SU-DHL-6 (cell line): Measurements from ENCODE around the gene AGRN.
"Not testable (repeated sequence)": the region's sequence is repeated elsewhere in the genome, so short reads cannot be mapped to it uniquely, and the experiment has no call there.

ENCODE experiments used
- H2AFZ ChIP-seq: fragments of 200-600 bp; sonication (generic); 2 replicates; pipeline ENCODE4 v1.6.1; 2014; ENCODE audit warnings: low read depth, mild to moderate bottlenecking, moderate library complexity, mixed read lengths, antibody characterized with exemption, low read length; ENCODE audit not compliant: severe bottlenecking
- H3F3A ChIP-seq: fragments of 200-600 bp; shearing (Covaris generic); 2 replicates; pipeline ENCODE4 v1.6.0; 2016; ENCODE audit warnings: antibody characterized with exemption, mild to moderate bottlenecking; ENCODE audit not compliant: insufficient read depth
- H3K27ac ChIP-seq: fragments of 200-600 bp; sonication (generic); 2 replicates; pipeline ENCODE4 v1.5.1; 2016; ENCODE audit warnings: low read depth, mild to moderate bottlenecking, low read length, moderate library complexity, mixed read lengths
- H3K27me3 ChIP-seq: fragments of 200-600 bp; sonication (generic), shearing (Covaris generic); 2 replicates; pipeline ENCODE4 v1.6.0; 2014; ENCODE audit warnings: mild to moderate bottlenecking, low read length
- H3K36me3 ChIP-seq: fragments of 200-600 bp; sonication (generic); 2 replicates; pipeline ENCODE4 v1.6.1; 2014; ENCODE audit warnings: mild to moderate bottlenecking, low read length, mixed read lengths
- H3K4me2 ChIP-seq: fragments of 300-600, 200-600 bp; shearing (Covaris generic), sonication (generic); 2 replicates; pipeline ENCODE4 v1.6.0; 2014; ENCODE audit warnings: low read length, low read depth, mild to moderate bottlenecking; ENCODE audit not compliant: poor library complexity, severe bottlenecking
- H3K4me3 ChIP-seq: fragments of 200-600 bp; sonication (generic); 2 replicates; pipeline ENCODE4 v1.5.1; 2014; ENCODE audit warnings: antibody characterized with exemption, low read length, mild to moderate bottlenecking, mixed read lengths; ENCODE audit not compliant: insufficient read depth, poor library complexity, severe bottlenecking
- H3K79me2 ChIP-seq: fragments of 200-600 bp; sonication (generic); 2 replicates; pipeline ENCODE4 v1.6.1; 2014; ENCODE audit warnings: mild to moderate bottlenecking, low read length, moderate library complexity; ENCODE audit not compliant: insufficient read depth
- H3K9ac ChIP-seq: fragments of 200-600 bp; sonication (generic); 2 replicates; pipeline ENCODE4 v1.7.0; 2014; ENCODE audit warnings: mild to moderate bottlenecking, low read length
- H3K9me2 ChIP-seq: fragments of 200-600 bp; sonication (generic); replicated peaks from 2 replicates; pipeline ENCODE4 v1.6.1; 2014; ENCODE audit warnings: low read length; ENCODE audit not compliant: insufficient read depth
- H3K9me3 ChIP-seq: fragments of 200-600 bp; sonication (generic); 2 replicates; pipeline ENCODE4 v1.6.1; 2014; ENCODE audit warnings: low read length, mixed read lengths; ENCODE audit not compliant: insufficient read depth
- H4K20me1 ChIP-seq: fragments of 200-600 bp; sonication (generic); 2 replicates; pipeline ENCODE4 v1.6.1; 2014; ENCODE audit warnings: low read depth, mild to moderate bottlenecking, antibody characterized with exemption, low read length, moderate library complexity, mixed read lengths
- CTCF ChIP-seq: fragments of 200-600 bp; sonication (generic); IDR thresholded peaks from one replicate; pipeline ENCODE4 v1.5.1; 2017; ENCODE audit warnings: antibody characterized with exemption, mild to moderate bottlenecking, low read length, moderate library complexity; ENCODE audit not compliant: insufficient read depth, poor library complexity, severe bottlenecking
- EZH2phosphoT487 ChIP-seq: fragments of 200-600 bp; sonication (generic), shearing (Covaris generic); conservative IDR thresholded peaks from 2 replicates; pipeline ENCODE4 v1.6.1; 2018; ENCODE audit warnings: mild to moderate bottlenecking, antibody characterized with exemption, low read length, moderate library complexity, mixed read lengths

AGRN gene

GRCh38 chr1:1063261-1063944 lies 43.5 kb downstream of the AGRN start:
- Histone ChIP-seq H3F3A (no peaks in the 10 kb centered on the region), H3K9ac (no peak overlapping the region), H3K9me3 (no peaks in the 10 kb centered on the region), H3K27me3 (no peaks in the 10 kb centered on the region), H3K4me3 (no peak overlapping the region), H4K20me1 (no peaks in the 10 kb centered on the region), H3K36me3 (no peaks in the 10 kb centered on the region), H3K4me2 (no peak overlapping the region), H2AFZ (no peak overlapping the region), H3K9me2 (no peaks in the 10 kb centered on the region), H3K79me2 (no peaks in the 10 kb centered on the region), H3K27ac (no peak overlapping the region)
- no peak for TF ChIP-seq EZH2phosphoT487
- no peak for TF ChIP-seq CTCF

GRCh38 chr1:1063945-1064831 lies 44.3 kb downstream of the AGRN start:
- H3K4me2 ChIP-seq: no peak overlapping the region
- H3K4me3 ChIP-seq: no peak overlapping the region
- H3K9ac ChIP-seq: no peak overlapping the region
- H3F3A ChIP-seq: no peaks in the 10 kb centered on the region
- TF ChIP-seq CTCF: peak; percentile 90
- TF ChIP-seq EZH2phosphoT487: no peak
- no peaks in the 10 kb centered on the region for H3K9me2 ChIP-seq
- no peaks in the 10 kb centered on the region for H3K9me3 ChIP-seq
- H4K20me1 ChIP-seq: no peaks in the 10 kb centered on the region
- H3K79me2 ChIP-seq: no peaks in the 10 kb centered on the region
- H3K27ac ChIP-seq: no peak overlapping the region
- no peaks in the 10 kb centered on the region for H3K36me3 ChIP-seq
- H3K27me3 ChIP-seq: no peaks in the 10 kb centered on the region
- no peak overlapping the region for H2AFZ ChIP-seq

GRCh38 chr1:1065265-1065939 lies 45.5 kb downstream of the AGRN start:
- Histone ChIP-seq H3K4me2 (no peak overlapping the region), H3K9ac (no peak overlapping the region), H3K27ac (no peak overlapping the region), H3K36me3 (no peaks in the 10 kb centered on the region), H3K4me3 (no peak overlapping the region), H2AFZ (no peak overlapping the region), H3K27me3 (no peaks in the 10 kb centered on the region), H4K20me1 (no peaks in the 10 kb centered on the region), H3F3A (no peaks in the 10 kb centered on the region), H3K9me3 (no peaks in the 10 kb centered on the region), H3K79me2 (no peaks in the 10 kb centered on the region), H3K9me2 (no peaks in the 10 kb centered on the region)
- TF ChIP-seq CTCF (no peak), EZH2phosphoT487 (no peak)

- not testable (repeated sequence) for H3K9me2 ChIP-seq, H3K27me3 ChIP-seq, H3K27ac ChIP-seq, H2AFZ ChIP-seq, H3K4me2 ChIP-seq, H3K9me3 ChIP-seq, H3K9ac ChIP-seq, H4K20me1 ChIP-seq, H3K4me3 ChIP-seq, H3K36me3 ChIP-seq, H3F3A ChIP-seq, H3K79me2 ChIP-seq
Observed at GRCh38 chr1:1065940-1066304, 46.0 kb downstream of the AGRN start.
